Airway epithelial cell (primary cell): ENCODE data around the gene F8. TPM values are rescaled to one million over a fixed set of nuclear protein-coding genes. Genes with fewer than 3 reads are reported as not detected.

ENCODE experiments used
- total RNA-seq: library from RNA; depleted of rRNA; stranded (reverse); fragments of >200 nt; gene quantifications from 2 replicates; pipeline ENCODE4 v1.2.3, GENCODE V29; 2015

Gene F8
- total RNA-seq: 0.33 and 0.49 TPM in 2 replicates

DNA sequence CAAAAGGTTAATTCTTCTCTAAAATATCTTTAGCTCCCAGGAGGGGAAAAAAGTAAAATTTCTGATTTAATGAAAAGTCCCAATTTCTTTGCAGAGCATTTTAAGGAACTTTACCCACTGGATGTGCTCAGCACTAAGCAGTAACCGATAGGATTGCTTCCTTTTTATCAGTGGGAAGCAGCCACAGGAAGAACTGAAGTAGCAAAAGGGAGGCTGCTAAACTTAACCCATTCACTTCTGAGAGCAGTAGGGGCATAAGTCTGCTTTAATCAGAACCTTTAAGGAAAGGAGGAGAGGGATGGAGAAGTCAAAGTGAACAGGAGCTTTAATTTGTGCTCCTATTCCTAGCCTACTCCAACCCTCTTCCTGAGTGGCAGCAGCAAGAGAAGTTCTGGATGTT lies at the start of gene F8:
Gene F8 (minus strand): TSS at position 139 of the 400 bp plus-strand sequence. CDS start 171 bp downstream, outside the sequence.

DNA sequence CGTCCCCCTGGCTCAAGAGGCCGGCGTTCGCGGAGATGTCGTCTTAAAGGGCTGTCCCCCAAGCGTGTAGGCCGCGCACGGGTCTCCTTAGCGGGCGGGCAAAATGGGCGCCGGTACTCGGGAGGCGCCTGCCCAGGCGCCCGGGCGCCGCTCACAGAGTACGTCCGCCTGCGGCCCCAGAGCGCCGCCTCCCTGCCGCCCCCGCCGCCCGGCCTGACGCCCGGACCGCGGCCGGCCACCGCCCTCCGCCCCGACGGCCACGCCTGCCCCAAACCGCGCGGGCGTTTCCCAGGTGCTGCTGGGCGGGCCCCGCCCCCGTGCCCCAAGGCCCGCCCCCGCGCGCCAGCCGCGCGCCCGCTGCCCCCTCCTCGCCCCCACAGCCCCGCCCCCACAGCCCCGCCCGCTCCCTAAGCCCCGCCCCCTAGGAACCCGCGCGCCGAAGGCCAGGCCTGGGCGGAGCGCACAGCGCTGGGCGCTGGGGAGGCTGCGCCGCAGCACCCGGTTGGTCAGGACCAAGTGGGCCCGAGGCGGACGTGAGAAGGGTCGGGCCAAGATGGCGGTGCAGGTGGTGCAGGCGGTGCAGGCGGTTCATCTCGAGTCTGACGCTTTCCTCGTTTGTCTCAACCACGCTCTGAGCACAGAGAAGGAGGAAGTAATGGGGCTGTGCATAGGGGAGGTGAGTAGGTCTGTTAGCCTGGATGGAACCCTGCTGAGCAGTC lies 48.6 kb upstream of the F8 start, which contains the start of the genes BRCC3, CMC4 and MTCP1:
Gene BRCC3 (plus strand): TSS at position 534 of the 719 bp plus-strand sequence. CDS start 20 bp downstream, at position 554.
Gene CMC4 (minus strand): TSS at position 162 of the 719 bp plus-strand sequence. CDS start 7,113 bp downstream, outside the sequence.
Gene MTCP1 (minus strand): TSS at position 162 of the 719 bp plus-strand sequence. CDS start 5,126 bp downstream, outside the sequence.

GRCh38 chrX:155026727-155027508 lies 4.4 kb upstream of the F8 start, which contains the start of gene FUNDC2:
Gene FUNDC2 (plus strand): TSS chrX:155026844. CDS start chrX:155026939, 95 bp downstream.

GRCh38 chrX:154886069-154886788 lies 136.3 kb downstream of the F8 start, which contains the start of gene F8A1:
Gene F8A1 (plus strand): TSS chrX:154886355. CDS start chrX:154886375, 20 bp downstream.

GRCh38 chrX:154834562-154834961 lies 188.0 kb downstream of the F8 start, which contains the start of gene SMIM9:
Gene SMIM9 (minus strand): TSS chrX:154834662. CDS start chrX:154830856, 3,806 bp downstream.

DNA sequence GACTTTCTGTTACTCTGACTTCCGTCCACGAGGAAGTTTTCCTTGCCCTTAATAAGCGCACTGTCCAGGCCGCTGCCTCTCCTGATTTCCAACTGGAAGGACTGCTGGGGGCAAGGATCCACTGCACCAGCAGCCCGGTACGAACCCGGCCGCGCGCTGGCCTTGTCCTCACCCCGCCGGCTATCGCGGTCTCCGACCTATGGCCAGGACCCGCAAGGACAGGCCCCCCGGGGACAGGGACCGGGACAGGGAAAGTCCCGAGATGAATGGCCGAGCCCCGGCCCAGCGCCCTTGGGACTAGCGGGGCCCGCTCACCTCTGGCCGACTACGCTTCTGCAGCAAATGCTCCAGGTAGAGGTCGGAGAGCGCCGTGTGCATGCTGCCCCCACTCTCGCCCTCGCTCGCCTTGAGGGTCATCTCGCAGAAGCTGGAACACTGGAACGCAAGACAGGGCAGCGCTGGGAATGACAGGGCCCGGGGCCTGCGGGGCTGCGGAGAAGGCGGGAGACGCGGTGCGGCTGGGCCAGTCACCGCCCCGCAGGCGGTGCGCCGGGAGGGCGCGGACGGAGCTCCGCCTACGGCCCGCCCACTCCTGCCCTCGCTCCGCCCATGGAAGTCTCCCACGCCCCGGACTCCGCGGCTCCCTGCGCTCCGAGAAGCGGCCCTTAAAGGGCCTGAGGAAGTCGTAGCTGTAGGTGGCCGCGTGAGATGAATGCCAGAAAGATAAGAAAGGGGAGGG lies 217.4 kb downstream of the F8 start, which contains the start of gene MPP1:
Gene MPP1 (minus strand): TSS at position 529 of the 739 bp plus-strand sequence. CDS start 112 bp downstream, at position 417.

Other genes starting within 250 kb of the F8 start
- gene MPP1, start 217.2 kb downstream of the F8 start, total RNA-seq: 0.46 and 2.5 TPM in 2 replicates
- gene SMIM9, start 188.1 kb downstream of the F8 start, total RNA-seq: not detected in 2 replicates
- 3.0 and 4.5 TPM in 2 replicates for gene F8A1, start 136.4 kb downstream of the F8 start, total RNA-seq
- gene FUNDC2, start 4.1 kb upstream of the F8 start, total RNA-seq: 32.9 and 50.9 TPM in 2 replicates
- gene CMC4, start 48.4 kb upstream of the F8 start, total RNA-seq: 13.4 and 19.6 TPM in 2 replicates
- 0.99 and 1.5 TPM in 2 replicates for gene MTCP1, start 48.4 kb upstream of the F8 start, total RNA-seq
- gene BRCC3, start 48.8 kb upstream of the F8 start, total RNA-seq: 11.9 and 13.8 TPM in 2 replicates
- gene VBP1, start 193.7 kb upstream of the F8 start, total RNA-seq: 52.3 and 63.2 TPM in 2 replicates
- not detected in 2 replicates for gene RAB39B, start 241.8 kb upstream of the F8 start, total RNA-seq